Measurements from ENCODE around the gene ADCK1.

- TF ChIP-seq EZH2phosphoT487 (IDR thresholded peaks at IDR 0.05; ENCODE audit: borderline replicate concordance, low read length) = no peak
- no peak for TF ChIP-seq CTCF (conservative IDR thresholded peaks at IDR 0.05; ENCODE audit: low read depth, low read length)
- TF ChIP-seq EZH2 (IDR thresholded peaks at IDR 0.05; ENCODE audit: low read length, unreplicated experiment) = no peak
Observed at GRCh38 chr14:77805706-77806105, 5.8 kb downstream of the ADCK1 start.
